Measurements from ENCODE around the gene VSTM4.

The VSTM4 gene

DNA sequence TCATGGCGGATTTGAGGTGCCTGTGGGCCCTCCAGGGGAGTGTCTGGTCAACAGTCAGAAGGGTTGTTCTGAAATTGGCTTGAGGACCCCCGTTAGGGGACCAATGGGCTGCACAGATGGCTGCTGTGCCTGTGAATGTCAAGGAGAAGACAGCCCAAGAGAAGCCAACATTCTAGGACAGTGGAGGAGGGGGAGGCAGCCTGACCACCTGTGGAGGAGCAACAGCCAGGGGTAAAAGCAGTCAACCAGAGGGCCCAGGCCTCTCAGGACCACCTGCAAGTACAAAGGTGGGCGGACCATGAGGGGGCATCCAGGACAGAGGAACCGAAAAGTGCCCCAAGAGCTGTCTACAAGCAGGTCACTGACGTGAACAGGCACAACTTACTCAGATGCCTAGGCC, 76.6 kb downstream of the VSTM4 start:
- no peak for DNase-seq

DNA sequence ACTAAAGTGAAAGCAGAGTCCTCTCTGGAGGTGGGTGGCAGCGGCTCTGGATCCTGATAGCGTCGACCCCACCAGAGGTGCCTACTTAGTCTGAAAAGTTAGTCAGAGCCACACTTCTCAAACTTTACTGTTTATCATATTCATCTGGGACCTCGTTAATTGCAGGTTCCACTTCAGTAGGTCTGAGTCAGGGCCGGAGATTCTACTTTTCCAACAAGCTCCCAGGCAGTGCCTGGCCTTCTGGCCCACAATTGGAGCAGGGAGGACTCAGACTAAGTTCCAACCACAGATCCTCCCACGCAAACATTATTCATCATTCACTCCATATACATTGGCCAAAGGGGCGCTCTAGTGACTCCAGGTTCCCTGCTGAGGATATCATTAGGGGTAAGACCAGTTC, 78.1 kb downstream of the VSTM4 start:
- DNase-seq: no peak

DNA sequence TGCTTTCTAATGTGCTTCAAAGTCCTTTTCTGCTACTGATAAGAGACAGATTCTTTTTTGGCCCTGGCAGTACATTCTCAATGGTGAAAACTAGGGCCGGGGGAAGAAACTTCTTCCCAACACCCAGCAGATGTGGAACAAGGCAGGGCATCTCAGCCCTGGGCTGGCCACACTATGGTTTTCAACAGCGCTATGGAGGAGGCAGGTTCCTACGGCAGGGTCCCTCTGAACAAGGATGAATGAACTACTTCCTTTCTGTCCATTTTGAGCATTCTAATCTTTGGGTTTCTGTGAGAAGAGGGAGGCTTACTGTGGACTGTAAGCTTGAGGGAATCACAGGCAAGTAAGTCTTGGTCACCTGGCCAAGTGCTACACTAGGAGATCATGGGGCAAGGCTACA, 78.7 kb downstream of the VSTM4 start:
- DNase-seq: no peak

DNA sequence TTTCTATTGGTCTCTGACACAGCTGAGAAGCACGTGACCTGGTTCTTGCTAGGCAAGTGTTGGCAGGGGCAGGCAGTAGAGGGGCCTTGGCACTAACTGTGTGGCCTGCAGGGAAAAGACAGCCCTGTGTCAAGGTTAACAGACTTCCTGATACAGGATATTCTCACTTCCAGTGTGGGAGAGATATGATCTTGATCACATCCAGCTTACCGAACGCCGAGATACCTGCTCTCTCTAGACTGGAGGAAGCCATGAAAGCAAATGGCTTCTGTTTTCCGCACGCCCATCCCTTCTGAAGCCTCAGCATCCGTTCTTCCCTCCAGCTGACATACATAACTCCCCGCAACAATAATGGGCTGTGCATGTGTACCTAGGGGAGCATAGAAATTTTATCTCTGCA, 79.4 kb downstream of the VSTM4 start:
- no peak for DNase-seq

DNA sequence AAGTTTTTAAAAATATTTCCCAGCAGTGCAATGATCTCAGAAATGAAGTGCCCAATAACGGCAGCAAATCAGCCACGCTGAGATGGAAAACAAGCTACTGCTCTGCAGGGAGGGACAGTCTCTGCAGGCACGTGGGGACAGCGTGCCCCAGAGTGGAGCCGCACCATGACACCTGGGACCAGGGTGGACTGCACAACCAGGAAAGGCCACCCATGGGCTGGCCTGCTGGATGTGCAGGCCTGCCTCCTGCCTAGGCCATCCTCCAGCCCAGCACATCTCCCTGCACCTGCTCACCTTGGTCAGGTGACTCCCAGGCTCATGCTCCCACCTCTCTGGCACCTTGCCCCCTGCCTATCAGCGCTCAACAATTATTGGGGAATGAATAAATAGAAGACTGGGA, 80.4 kb downstream of the VSTM4 start:
- DNase-seq: no peak

DNA sequence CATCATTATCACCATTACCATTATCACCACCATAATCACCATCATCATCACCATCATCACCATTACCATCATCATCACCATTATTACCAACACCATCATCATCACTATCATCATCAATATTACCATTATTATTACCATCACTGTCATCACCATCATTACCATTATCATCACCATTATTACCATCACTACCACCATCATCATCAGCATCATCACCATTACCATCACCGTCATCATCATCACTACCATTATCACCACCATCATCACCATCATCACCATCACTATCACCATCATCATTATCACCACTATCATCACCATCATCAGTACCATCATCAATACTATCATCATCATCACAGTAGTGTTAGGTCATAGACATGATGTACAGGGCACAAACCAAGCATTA, 81.4 kb downstream of the VSTM4 start:
- no peak for DNase-seq

DNA sequence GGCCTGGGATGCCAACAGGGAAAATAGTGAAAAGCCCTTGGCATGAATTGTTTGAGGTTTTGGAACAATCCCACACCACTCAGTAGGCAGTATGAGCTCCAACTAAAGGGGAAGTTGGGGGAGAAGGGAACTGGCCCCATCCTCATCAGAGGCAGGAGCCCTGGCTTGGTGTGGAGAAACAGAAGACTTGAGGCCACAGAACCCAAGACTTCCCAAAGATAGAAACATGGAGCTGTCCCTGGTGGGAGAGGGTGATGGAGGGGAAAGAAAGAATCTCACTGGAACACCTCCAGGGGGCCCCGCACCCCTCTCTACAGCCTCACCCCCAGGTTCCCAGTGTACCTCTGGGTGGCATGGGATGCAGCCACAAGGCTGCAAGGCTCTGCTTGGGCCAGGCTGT, 85.7 kb downstream of the VSTM4 start:
- no peak for DNase-seq

DNA sequence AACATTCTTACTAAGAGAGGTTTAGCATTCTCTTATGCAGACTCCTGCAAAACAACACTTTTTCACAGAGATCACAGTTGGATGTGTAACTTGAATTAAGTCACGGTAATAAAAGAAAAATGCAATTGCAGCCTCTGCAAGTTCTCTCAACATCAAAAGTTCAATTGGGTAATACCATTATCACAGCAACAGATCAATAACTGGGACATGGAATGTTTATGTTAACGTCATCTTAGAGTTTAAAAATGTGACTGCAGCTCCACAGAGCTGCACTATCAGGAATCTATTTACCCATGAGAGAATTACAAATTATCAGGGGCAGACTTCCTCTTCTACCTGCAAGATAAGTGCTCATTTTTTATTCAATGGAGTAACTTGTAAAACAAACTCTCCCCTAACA, 86.7 kb downstream of the VSTM4 start:
- no peak for DNase-seq

DNA sequence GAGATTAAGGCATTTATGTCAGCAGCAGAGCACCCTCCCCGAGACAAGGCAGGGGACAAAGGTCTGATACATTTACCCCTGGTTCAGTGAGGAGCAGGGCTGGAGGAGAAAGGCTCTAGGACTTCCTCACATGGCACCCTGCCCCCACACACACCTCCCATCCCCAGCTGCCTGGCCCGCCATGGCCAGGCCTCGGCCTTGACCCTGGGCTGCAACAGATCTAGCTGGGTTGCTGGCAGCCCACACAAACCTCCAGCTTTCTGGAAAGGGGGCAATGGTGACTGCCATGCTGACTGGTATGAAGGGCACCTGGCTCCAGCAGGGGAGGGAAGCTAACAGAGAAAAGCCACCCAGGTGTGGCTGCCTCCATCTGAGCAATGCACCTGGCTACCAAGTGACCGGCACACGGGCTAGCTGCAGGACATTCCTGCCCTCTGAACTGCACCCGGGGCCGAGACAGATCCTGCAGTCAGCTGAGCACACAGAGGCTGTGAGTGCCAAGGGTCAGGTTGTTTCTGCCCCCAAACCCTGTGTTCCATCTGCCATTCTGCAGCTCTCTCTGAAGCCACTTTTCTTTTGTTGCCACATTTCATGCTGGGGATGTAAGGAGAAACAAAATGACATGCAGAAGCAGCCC, 89.9 kb downstream of the VSTM4 start:
- no peak for DNase-seq

DNA sequence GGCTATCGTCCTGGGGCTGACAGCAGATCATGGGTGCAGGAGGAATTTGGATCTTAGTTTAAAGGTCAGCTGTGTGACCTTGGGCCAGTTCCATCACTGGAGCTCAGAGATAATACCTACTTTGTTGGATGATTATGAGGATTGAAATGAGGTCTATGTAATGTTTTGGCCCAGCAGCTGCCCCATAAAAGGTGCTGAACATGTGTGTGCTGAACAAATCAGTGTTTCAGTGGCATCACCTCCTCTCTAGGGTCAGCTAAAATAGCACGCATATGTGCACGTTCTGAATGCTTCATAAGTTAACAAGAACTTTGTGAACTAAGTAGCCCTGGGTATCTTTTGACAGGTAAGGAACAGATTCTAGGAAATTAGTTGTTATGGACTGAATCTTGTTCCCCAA, 90.8 kb downstream of the VSTM4 start:
- no peak for DNase-seq

DNA sequence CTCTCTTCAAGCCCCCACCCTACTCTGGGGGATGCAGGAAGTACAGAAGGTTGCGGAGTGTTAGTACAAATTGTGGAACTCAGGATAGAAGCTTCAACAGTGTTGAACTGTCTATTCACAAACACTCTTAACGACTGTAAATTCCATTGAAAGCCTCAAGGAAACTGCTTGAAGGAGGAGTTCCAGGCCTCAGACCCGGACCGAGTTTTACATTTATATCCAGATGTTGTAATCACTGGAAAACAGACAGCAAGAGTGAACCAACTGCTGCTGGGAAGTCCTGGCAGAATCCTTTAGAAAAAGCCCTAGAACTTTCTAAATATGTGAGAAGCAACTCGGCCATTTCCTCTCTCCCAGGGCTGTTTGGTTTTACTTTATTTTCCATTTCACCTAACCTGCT, 91.6 kb downstream of the VSTM4 start:
- DNase-seq: no peak

DNA sequence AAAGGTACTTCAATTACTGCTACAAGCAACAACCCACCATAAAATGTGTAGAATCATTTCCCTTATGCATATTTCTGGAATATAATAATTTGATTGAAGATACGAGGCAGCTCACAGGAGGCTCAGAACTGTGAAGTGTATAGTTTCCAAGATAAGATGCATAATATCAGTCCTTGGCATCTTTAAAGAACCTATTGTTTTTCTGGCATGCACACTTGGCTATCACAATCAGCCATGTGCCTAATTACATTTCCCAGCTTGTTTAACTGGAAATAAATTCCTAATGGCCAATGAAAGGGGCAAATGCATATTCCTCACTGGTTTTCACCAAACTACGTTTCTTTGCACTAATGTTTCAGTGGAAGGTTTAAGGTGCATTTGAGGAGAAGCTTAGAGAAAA, 92.3 kb downstream of the VSTM4 start:
- DNase-seq: no peak

DNA sequence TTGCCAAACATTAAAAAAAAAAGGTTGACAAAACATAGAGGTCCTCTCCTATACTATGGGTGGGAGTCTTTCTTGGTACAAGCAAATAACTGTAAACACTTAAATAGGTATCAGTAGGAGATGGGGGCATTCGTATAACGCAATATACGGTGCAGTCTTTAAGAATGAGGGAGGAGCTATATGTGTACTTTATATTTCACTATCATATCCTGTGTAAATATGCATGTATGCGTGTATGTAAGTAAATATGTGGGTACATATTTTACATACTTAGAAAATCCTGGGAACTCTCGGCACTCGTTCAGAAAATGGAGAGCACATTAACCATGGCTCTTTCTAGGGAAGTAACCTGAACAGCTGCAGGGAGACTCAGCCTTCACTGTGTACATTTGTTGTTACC, 93.6 kb downstream of the VSTM4 start:
- no peak for DNase-seq

DNA sequence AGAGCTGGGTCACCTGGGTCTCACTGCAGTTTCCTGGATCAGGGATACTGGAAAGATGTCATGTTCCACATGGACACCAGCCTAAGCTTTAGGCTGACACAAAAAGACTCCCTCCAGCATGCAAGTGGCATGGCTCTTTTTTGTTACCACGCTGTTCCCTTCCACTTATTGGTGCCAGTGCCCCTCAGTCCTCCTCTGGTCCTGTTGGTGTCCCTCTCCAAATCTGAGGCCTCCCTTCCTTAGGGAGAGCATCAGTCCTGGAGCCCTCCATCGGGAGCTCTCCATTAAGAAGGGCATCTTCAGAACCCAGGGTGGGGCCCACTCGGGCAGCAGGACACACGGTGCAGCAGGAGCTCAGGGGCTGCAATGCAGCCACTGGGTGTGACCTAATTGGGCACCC, 99.6 kb downstream of the VSTM4 start:
- DNase-seq: no peak

DNA sequence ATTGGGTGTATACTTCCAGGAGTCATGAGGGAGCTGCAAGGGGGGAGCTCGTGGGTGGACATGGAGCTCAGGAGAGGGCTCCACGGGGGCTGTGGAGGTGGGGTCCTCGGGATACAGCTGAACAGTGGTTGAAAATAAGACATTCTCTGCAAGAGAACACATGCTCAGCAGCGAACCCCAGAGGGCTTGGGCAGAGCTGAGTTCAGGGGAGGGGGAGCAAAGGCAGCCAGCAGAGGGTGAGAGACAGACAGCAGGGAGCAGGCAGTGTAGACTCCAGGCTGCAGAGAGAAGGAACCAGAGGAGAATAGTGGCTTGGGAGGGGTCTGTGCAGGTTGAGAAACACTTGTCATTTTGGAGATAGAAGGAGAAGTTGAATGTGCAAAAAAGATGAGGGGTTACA, 102.7 kb downstream of the VSTM4 start:
- DNase-seq: no peak

DNA sequence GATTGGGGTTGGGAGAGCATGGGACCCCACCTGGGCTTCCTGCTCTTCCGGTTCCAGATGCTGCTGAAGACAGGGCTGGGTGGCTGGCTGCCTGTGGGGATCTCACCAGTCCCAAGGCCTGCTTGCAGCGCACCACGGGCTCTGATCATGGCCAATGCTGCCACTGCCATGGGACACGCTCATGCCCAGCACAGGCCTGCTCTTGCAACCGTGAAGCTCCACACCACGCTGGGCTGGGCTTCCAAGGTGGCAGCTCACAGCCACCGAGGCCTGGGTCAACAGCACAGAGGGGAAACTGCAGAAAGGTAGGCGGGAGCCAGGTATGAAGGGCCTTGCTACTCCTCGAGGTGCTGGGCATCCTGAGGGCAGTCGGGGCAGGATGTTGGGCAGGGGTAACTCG, 103.6 kb downstream of the VSTM4 start:
- no peak for DNase-seq

DNA sequence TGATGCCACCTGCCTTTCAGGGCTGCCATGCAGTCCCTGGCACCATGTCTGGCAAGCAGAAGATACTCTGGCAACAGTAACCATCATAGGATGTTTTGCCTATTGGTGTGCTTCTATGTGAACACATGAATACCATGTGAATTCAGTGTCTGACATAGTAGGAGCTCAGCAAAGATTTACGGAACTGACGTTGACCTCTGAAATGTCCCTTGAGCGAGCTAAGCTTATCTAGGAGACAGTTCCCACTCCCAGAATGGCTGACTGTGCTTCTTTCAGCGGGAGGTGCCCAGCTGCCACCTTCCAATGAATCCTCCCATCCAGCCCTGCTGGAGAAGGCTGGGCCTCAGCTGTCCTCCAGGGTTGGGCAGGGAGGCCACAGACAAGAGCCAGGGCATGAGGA, 104.5 kb downstream of the VSTM4 start:
- DNase-seq: no peak

DNA sequence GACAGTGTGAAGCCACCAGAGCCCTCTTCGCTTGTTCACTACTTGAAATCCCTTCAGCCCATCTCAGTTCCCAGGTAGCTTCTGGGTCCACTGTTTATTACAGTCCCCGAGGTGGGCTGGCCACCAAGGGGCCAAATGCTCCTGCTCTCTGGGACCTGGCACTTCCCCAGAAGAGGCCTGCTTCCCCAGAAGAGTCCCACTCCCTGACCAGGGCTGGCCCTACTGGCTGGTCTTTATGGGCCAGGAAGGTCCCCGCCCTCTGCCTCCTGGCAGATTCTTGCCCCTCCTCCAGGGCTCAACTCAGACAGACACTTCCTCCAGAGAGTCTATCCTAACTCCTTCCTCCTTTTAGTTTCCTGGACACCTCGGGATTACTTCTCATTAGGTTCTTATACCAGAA, 105.0 kb downstream of the VSTM4 start:
- no peak for DNase-seq

DNA sequence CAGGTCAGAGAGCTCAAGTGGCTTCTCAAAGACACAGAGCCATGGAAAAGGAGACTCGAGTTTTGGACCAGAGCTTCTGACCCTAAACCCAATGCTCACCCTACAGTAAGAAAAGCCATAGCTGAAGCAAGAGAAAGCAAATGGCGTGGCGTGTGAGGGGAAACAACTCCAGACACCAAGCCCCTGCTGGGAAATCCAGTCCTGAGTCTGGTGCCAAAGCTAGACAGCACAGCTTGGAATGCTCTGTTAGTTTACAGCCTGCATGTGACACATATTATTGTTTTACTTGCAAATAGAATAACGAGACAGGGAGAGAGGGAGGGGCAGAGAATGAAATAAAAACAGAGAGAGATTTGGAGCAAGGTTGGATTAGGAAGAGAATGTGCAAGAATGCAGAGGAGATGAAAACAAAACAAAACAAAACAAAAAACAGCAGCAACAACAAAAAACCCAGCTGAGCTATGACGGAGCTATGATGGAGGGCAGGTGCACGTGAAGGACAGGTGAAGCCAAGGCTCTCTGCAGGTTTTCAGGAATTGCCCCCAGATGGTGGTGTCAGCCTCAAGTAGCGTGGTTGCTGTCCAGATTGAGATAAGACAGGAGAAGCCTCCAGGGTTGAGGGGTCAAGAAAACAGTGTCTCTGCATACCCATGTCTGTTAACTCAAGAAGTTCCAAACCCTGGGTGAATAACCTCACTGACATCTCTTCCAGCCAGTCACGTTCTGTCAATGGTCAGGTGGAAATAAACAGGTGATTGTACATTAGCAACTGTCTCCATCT, 105.9 kb downstream of the VSTM4 start:
- no peak for DNase-seq

DNA sequence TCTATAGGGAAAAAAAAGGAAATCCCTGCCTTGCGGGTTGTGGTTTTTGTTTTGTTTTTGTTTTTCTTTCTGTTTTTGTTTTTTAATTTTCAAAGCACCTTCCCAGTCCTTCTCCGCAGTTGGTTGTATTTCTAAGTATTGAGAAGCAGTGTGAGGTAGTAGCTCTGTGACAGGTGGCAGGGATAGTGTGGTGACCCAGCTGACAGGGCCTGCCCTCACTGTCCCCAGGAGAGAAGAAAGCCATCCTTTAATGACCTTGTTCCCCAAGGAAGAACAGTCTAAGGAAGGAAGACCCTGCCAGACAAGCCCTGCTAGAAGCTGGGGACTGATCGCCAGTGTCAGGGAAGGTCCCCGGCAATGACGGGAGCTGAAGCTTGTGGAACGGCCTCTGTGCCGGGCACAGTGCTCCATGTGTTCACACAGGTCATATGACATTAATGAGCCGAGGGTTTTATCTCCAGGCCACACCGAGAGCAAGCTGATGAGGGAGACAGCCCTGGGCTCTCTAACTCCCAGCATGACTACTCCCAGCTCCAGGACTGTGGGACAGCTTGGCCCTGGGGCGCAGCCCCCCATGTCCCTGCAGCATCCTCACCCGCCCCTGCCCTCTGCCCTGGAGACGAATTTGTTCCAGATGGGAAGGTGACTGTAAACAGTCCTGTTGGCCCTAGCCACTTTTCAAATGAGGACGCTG, 106.7 kb downstream of the VSTM4 start:
- no peak for DNase-seq

DNA sequence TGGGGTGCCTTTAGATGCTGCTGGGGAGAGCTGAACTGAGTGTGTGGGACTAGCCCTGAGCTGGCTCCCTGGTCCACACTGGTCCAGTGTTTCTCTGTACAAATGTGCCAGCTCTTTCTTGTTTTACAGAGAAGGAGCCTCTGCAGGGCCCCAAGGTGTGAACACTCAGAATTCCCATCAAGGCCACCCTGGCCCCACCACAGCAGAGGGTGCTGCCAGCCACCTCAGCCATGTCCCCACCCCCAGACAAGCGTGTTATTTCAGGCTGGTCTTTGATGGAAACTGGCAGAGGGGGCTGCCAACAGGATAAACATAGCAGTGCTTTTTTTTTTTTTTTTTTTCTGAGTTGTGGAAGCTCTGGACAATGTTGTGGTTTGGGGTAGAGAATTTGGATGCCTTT, 107.2 kb downstream of the VSTM4 start:
- no peak for DNase-seq

DNA sequence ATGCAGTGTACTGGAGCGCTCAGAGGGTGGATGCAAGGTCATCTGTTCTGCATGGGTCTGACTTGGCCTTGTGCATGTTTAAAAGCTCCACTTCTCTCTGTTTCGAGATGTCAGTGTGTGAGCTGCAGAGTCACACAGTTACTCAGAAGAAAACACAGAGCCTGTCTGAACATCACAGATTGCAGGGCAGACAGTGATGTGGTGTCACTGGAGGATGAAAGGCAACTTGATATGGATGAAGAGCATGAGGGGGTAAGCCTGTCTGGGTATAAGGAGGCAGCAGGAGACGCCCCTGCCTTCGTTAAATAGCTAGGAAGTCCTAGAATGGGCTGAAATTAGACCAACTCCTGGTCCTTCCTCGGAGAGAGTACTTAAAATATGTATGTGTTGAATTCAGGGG, 108.2 kb downstream of the VSTM4 start:
- no peak for DNase-seq

DNA sequence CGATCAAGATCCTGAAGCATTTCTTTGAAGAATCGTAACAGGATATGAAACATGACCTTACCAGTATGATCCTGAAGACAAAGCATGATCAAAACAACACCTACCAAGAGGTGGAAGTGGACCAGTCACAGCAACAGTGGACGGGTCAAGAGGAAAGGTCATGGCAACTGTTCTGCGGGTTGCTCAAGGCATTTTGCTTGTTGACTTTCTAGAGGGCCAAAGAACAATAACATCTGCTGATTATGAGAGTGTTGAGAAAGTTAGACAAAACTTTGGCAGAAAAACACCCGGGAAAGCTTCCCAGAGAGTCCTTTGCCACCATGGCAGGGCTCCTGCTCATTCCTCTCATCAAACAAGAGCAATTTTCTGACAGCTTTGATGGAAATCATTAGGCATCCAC, 110.1 kb downstream of the VSTM4 start:
- DNase-seq: no peak

DNA sequence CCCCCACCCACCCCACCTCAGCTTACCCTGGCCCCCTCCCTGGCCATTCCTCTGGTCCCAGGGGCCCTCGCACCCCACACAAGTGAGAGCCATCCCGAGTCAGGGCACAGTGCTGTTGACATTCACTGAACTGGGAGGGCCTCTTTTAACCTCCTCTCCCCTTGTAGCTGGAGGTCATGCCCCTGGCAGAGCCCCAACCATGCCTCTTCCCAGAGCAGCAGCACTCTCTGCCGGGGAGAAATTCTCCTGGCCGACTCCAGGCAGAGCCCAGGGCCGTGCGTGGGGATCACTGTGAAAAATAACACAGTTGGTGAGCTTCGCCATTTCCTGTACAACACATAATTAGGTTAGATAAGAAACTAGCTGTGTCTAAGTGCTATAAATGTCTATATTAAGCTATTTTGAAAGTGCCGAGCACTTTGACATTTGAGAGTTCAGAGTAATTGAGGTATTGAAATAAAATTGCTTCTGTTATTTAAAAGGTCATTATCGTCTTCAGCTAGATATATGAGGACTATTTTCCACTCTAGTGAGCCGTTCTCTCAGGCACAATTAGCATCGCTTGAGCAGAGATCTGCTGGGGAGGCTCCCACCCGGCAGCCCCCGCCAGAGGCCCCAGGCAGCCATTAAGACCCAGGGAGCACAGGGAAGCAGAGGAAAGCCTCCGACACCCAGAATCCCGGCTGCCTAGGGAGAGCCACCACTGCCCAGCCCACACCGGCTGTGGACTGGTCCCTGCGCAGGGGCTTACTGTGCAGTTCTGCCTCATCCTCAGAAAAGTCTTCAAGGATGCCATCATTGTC, 113.3 kb downstream of the VSTM4 start:
- DNase-seq: no peak
